ENCODE results near the gene TAF1A. TPM values are rescaled to one million over a fixed set of nuclear protein-coding genes. Genes with fewer than 3 reads are reported as not detected.

Gene TAF1A
- total RNA-seq, 3 donors from 2014 or later (not counting 1 experiment from before 2014, with no cell fraction given) = 5.2 to 10.4 (median 7.1) TPM

DNA sequence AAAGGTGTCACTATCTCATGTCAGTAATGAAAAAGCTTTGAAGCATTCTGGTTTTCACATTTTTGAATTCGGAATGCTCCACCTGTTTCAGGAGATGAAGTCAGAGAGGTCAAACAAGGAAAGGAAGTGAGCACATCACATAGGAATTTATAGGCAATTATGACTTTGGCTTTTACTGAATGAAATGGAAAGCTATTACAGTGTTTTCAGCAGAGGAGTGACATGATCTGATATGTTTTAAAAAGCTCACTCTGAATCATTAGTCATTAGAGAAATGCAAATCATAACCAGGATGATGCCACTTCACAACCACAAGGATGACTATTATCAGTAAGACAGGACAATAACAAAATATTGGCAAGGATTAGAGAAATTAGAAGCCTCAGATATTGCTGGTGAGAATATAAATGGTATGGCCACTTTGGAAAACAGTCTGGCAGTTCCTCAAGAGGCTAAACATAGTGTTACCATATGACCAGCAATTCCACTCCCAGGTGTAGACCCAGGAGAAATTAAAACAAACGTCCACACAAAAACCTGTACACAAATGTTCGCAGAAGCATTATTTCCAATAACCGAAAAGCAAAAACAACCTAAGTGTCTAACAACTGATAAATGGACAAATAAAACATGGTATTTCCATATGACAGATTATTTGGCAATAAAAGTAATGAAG lies 7.5 kb downstream of the TAF1A start:
- H3K27ac ChIP-seq (ENCODE audit: low read length) = no peak overlapping the region
- WGBS (ENCODE audit: insufficient coverage) = 89% methylated on average over 3 of the region's 4 CpGs
- no peaks in the 10 kb centered on the region for H3K27me3 Mint-ChIP-seq (ENCODE audit: low read depth in 2 of 2)

DNA sequence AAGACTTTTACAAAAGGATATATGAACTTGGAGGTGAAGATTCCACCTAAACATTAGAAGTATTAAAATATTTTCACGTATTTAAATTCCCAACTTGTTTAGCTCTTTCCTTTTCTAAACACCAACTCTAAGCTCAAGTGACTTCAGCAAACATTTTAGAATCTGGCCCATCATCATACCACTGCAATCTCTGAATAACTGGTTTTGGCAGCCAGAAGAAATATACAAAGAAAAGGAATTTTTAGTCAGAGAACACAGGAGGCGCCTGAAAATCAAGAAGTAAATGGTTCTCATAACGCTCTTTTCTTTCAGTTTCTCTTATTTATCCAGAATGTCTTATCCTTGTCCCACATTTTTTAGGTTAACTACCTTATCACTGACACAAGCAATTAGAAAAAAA lies 10.4 kb downstream of the TAF1A start:
- no peak for ATAC-seq
- 89% methylated on average over 3 of the region's 3 CpGs for WGBS (ENCODE audit: insufficient coverage)
- TF ChIP-seq, protein P1, sequence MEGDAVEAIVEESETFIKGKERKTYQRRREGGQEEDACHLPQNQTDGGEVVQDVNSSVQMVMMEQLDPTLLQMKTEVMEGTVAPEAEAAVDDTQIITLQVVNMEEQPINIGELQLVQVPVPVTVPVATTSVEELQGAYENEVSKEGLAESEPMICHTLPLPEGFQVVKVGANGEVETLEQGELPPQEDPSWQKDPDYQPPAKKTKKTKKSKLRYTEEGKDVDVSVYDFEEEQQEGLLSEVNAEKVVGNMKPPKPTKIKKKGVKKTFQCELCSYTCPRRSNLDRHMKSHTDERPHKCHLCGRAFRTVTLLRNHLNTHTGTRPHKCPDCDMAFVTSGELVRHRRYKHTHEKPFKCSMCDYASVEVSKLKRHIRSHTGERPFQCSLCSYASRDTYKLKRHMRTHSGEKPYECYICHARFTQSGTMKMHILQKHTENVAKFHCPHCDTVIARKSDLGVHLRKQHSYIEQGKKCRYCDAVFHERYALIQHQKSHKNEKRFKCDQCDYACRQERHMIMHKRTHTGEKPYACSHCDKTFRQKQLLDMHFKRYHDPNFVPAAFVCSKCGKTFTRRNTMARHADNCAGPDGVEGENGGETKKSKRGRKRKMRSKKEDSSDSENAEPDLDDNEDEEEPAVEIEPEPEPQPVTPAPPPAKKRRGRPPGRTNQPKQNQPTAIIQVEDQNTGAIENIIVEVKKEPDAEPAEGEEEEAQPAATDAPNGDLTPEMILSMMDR (IDR thresholded peaks at IDR 0.05) = no peak

More for the DNA sequence above, 7.5 kb downstream of the TAF1A start:
- H3K4me3 Mint-ChIP-seq = no peak overlapping the region
- TF ChIP-seq, protein P1 (IDR thresholded peaks at IDR 0.05) = no peak
- H3K36me3 Mint-ChIP-seq = peaks cover 34% of the 10 kb centered on the region
- Histone ChIP-seq H3K4me1 (ENCODE audit: control insufficient read depth, insufficient read depth, low read length) (no peaks in the 10 kb centered on the region), H3K27me3 (ENCODE audit: control insufficient read depth, insufficient read depth, low read length) (no peaks in the 10 kb centered on the region), H3K36me3 (ENCODE audit: control insufficient read depth, insufficient read depth, low read length) (peaks cover 29% of the 10 kb centered on the region), H3K9me3 (ENCODE audit: control insufficient read depth, insufficient read depth, low read length) (no peaks in the 10 kb centered on the region), H3K4me3 (ENCODE audit: low read length) (no peak overlapping the region)
- no peaks in the 10 kb centered on the region for H3K9me3 Mint-ChIP-seq
- H3K27ac Mint-ChIP-seq = no peak overlapping the region
- DNase-seq (no peak), ATAC-seq (no peak)
- intact Hi-C loops (cut with micrococcal nuclease) = no loop called here
- H3K4me1 Mint-ChIP-seq = peaks cover 0 to 7% of the 10 kb centered on the region in 2 donors

DNA sequence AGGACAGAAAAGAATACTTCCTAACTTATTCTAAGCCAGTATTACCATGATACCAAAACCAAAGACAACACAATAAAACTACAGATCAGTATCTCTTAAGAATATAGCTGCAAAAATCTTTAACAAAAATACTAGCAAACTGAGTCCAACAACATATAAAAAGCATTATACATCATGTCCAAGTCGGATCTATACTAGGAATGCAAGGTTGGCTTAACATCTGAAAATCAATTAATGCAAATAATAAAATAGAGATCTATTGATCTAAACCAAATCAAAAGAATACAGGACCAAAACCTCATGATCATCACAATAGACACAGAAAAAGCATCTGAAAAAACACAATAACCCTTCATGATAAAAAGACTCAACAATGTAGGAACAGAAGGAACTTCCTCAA lies 18.9 kb downstream of the TAF1A start:
- Mint-ChIP-seq H3K4me1 (peaks cover 0 to 5% of the 10 kb centered on the region in 2 donors), H3K27me3 (ENCODE audit: low read depth in 2 of 2) (no peaks in the 10 kb centered on the region), H3K36me3 (peaks cover 31% of the 10 kb centered on the region), H3K9me3 (peaks cover 0 to 4% of the 10 kb centered on the region in 2 donors), H3K27ac (no peak overlapping the region), H3K4me3 (no peak overlapping the region)
- no peaks in the 10 kb centered on the region for H3K27me3 ChIP-seq (ENCODE audit: control insufficient read depth, insufficient read depth, low read length)
- no CpG with 5 or more reads among the region's 1 CpG for WGBS (ENCODE audit: insufficient coverage)
- no peak overlapping the region for H3K4me3 ChIP-seq (ENCODE audit: low read length)
- no peaks in the 10 kb centered on the region for H3K9me3 ChIP-seq (ENCODE audit: control insufficient read depth, insufficient read depth, low read length)
- no peak overlapping the region for H3K27ac ChIP-seq (ENCODE audit: low read length)
- no peak for ATAC-seq
- peaks cover 50% of the 10 kb centered on the region for H3K36me3 ChIP-seq (ENCODE audit: control insufficient read depth, insufficient read depth, low read length)
- intact Hi-C loops (cut with micrococcal nuclease) = no loop called here
- TF ChIP-seq, protein P1 (IDR thresholded peaks at IDR 0.05) = no peak
- no peak for DNase-seq
- no peaks in the 10 kb centered on the region for H3K4me1 ChIP-seq (ENCODE audit: control insufficient read depth, insufficient read depth, low read length)

More for the DNA sequence above, 10.4 kb downstream of the TAF1A start:
- peaks cover 38% of the 10 kb centered on the region for H3K36me3 ChIP-seq (ENCODE audit: control insufficient read depth, insufficient read depth, low read length)
- DNase-seq = no peak
- H3K9me3 Mint-ChIP-seq = no peaks in the 10 kb centered on the region
- H3K27me3 Mint-ChIP-seq (ENCODE audit: low read depth in 2 of 2) = no peaks in the 10 kb centered on the region
- H3K4me1 ChIP-seq (ENCODE audit: control insufficient read depth, insufficient read depth, low read length) = no peaks in the 10 kb centered on the region
- no peaks in the 10 kb centered on the region for H3K4me1 Mint-ChIP-seq
- H3K36me3 Mint-ChIP-seq = peaks cover 31% of the 10 kb centered on the region
- no peaks in the 10 kb centered on the region for H3K9me3 ChIP-seq (ENCODE audit: control insufficient read depth, insufficient read depth, low read length)
- no peak overlapping the region for H3K27ac Mint-ChIP-seq
- H3K4me3 Mint-ChIP-seq = no peak overlapping the region
- no peak overlapping the region for H3K27ac ChIP-seq (ENCODE audit: low read length)
- H3K4me3 ChIP-seq (ENCODE audit: low read length) = no peak overlapping the region
- intact Hi-C loops (cut with micrococcal nuclease) = no loop called here
- H3K27me3 ChIP-seq (ENCODE audit: control insufficient read depth, insufficient read depth, low read length) = no peaks in the 10 kb centered on the region

DNA sequence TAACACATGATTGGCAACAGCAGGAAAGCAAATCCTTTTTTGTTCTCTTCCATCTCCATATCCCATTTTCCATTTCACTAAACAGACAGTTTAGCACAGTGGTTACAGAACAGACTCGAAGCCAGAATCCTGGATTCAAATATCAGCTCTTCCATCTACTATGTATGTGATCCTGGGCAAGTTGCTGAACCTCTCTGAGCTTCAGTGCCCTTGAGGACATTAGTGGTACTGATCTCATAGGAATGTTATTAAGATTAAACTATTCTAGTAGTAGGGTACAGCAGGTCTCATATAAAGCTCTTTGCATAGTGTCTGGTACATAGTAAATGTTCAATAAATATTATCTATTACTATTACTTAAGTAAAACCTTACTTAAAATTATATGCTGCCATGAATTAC lies 28.1 kb downstream of the TAF1A start:
- TF ChIP-seq, protein P1 (IDR thresholded peaks at IDR 0.05) = no peak
- intact Hi-C loops (cut with micrococcal nuclease) = no loop called here
- no peaks in the 10 kb centered on the region for H3K9me3 Mint-ChIP-seq
- H3K27ac ChIP-seq (ENCODE audit: low read length) = no peak overlapping the region
- no peaks in the 10 kb centered on the region for H3K27me3 ChIP-seq (ENCODE audit: control insufficient read depth, insufficient read depth, low read length)
- H3K27me3 Mint-ChIP-seq (ENCODE audit: low read depth in 2 of 2) = no peaks in the 10 kb centered on the region
- no peak overlapping the region for H3K4me3 ChIP-seq (ENCODE audit: low read length)
- no peaks in the 10 kb centered on the region for H3K9me3 ChIP-seq (ENCODE audit: control insufficient read depth, insufficient read depth, low read length)
- no peak overlapping the region for H3K4me3 Mint-ChIP-seq
- no peak overlapping the region for H3K27ac Mint-ChIP-seq
- peaks cover 7% of the 10 kb centered on the region for H3K36me3 Mint-ChIP-seq
- DNase-seq (no peak), ATAC-seq (no peak)
- 100% methylated on average over 1 of the region's 1 CpG for WGBS (ENCODE audit: insufficient coverage)
- peaks cover 65% of the 10 kb centered on the region for H3K36me3 ChIP-seq (ENCODE audit: control insufficient read depth, insufficient read depth, low read length)
- no peaks in the 10 kb centered on the region for H3K4me1 Mint-ChIP-seq
- no peaks in the 10 kb centered on the region for H3K4me1 ChIP-seq (ENCODE audit: control insufficient read depth, insufficient read depth, low read length)
